Tibial nerve (tissue), 4 donors: ENCODE results near the gene CLEC16A. TPM values are rescaled to one million over a fixed set of nuclear protein-coding genes. Genes with fewer than 3 reads are reported as not detected.

Source experiments
- DNase-seq, 2 donors: peaks; one replicate each; pipeline ENCODE4 v3.0.0-alpha.2; 2019; ENCODE audit warnings: low spot score in 2 of 2
- H3K27ac ChIP-seq, 4 donors: fragments of 200-600 bp; sonication (generic) in 3 of 4; one replicate each; pipeline ENCODE4 v1.5.1; 2017 to 2019; ENCODE audit warnings: mild to moderate bottlenecking in 1 of 4
- H3K27me3 ChIP-seq, 2 donors: fragments of 200-600 bp; sonication (generic) in 1 of 2; one replicate each; pipeline versions ENCODE4 v1.5.1 to v1.6.0; 2017 to 2019
- H3K36me3 ChIP-seq, 3 donors: fragments of 200-600 bp; sonication (generic); one replicate each; pipeline ENCODE4 v1.5.1; 2018 to 2019
- H3K4me1 ChIP-seq, 4 donors: fragments of 200-600 bp; sonication (generic) in 3 of 4; one replicate each; pipeline ENCODE4 v1.5.1; 2017 to 2019
- H3K4me3 ChIP-seq, 4 donors: fragments of 200-600 bp; sonication (generic) in 3 of 4; one replicate each; pipeline ENCODE4 v1.5.1; 2017 to 2019; ENCODE audit warnings: mild to moderate bottlenecking in 1 of 4, moderate library complexity in 1 of 4
- H3K9me3 ChIP-seq, 4 donors: fragments of 200-600 bp; sonication (generic) in 3 of 4; one replicate each; pipeline ENCODE4 v1.5.1; 2017 to 2019
- EP300 ChIP-seq, 2 donors: sonication (generic); formaldehyde crosslinking; IDR thresholded peaks; one replicate each; pipeline ENCODE4 v1.6.1; 2017; ENCODE audit warnings: antibody characterized with exemption in 2 of 2, mild to moderate bottlenecking in 1 of 2
- POLR2A ChIP-seq, 2 donors: fragments of 450-650 bp; IDR thresholded peaks; one replicate each; pipeline ENCODE4 v1.6.1; 2017; ENCODE audit warnings: antibody characterized with exemption in 2 of 2, mild to moderate bottlenecking in 2 of 2, moderate library complexity in 2 of 2
- WGBS, 2 donors: methylation state at CpG; one replicate each; pipeline ENCODE4 v1.1.5; 2018; 5-methylcytosine and 5-hydroxymethylcytosine counted together
- total RNA-seq, 4 donors: library from RNA; depleted of rRNA; stranded (reverse); fragments of >200 nt; gene quantifications; one replicate each; pipeline ENCODE4 v1.1.0, GENCODE V29; 2016
- TF ChIP-seq, protein P1 (sequence below), 5 experiments: fragments of 200-600 bp in 3 of 5; fragments of 450-650 bp in 2 of 5; sonication (generic) in 3 of 5; IDR thresholded peaks; one replicate each; pipeline ENCODE4 v1.5.1; 2016 to 2019; ENCODE audit warnings: antibody characterized with exemption in 5 of 5, mild to moderate bottlenecking in 3 of 5, moderate library complexity in 2 of 5

Gene CLEC16A
- total RNA-seq, 4 donors from 2014 or later = 37.4 to 70.2 (median 55.2) TPM

DNA sequence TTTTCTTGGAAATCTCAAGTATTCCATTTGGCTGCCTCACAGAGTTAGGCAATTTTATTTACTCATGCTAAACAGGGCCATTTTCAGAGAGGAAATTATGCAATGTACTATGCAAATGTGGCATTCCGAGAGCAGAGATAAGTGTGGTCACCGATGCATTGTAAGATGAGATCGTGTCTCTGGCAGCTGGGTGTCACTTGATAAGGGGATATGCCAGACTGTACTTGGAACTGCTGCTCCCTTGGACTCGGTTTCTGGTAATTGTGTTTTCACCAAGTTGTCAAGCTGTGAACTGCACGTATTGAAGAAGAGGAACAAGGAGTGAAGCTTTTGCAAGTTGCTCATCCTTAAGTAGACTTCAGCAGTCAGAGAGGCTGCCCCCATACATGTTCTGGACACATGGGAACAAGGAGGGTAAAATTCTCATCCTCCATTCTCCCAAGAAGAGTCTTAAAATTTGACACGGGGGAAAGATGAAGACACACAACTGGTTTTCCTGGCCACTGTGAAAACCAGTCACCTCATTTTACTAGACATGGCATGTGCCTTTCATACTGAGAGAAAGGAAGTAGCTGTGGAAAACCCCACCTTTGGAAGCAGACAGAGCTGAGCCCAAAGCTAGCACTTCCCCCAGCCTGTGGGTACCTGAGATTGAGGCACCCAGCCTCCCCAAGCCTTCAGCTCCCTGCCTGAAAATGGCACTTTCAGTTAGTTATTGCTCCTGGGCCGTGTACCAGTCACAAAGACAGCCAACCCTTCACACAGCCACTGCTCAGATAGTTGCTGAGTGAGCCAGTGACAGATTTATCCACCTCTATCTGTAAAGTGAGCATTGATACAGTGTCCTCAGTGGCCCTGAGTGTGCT lies 160.9 kb downstream of the CLEC16A start:
- 26 to 29% methylated on average over 7 of the region's 7 CpGs for WGBS, 2 donors
- peak overlapping the region in 2 of 4 donors; percentile 50 to 71 for H3K27ac ChIP-seq
- DNase-seq = peak in 1 of 2 donors; percentile 51
- peaks cover 0 to 5% (median 0%) of the 10 kb centered on the region in 4 donors for H3K9me3 ChIP-seq
- H3K27me3 ChIP-seq = no peaks in the 10 kb centered on the region
- peak; percentile 56 to 87 for TF ChIP-seq EP300 (IDR thresholded peaks at IDR 0.05)
- TF ChIP-seq, protein P1, sequence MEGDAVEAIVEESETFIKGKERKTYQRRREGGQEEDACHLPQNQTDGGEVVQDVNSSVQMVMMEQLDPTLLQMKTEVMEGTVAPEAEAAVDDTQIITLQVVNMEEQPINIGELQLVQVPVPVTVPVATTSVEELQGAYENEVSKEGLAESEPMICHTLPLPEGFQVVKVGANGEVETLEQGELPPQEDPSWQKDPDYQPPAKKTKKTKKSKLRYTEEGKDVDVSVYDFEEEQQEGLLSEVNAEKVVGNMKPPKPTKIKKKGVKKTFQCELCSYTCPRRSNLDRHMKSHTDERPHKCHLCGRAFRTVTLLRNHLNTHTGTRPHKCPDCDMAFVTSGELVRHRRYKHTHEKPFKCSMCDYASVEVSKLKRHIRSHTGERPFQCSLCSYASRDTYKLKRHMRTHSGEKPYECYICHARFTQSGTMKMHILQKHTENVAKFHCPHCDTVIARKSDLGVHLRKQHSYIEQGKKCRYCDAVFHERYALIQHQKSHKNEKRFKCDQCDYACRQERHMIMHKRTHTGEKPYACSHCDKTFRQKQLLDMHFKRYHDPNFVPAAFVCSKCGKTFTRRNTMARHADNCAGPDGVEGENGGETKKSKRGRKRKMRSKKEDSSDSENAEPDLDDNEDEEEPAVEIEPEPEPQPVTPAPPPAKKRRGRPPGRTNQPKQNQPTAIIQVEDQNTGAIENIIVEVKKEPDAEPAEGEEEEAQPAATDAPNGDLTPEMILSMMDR (IDR thresholded peaks at IDR 0.05) = no peak
- peaks cover 0 to 47% (median 16%) of the 10 kb centered on the region in 4 donors for H3K4me1 ChIP-seq
- no peak overlapping the region for H3K4me3 ChIP-seq
- H3K36me3 ChIP-seq = peaks cover 0 to 8% (median 0%) of the 10 kb centered on the region in 3 donors

DNA sequence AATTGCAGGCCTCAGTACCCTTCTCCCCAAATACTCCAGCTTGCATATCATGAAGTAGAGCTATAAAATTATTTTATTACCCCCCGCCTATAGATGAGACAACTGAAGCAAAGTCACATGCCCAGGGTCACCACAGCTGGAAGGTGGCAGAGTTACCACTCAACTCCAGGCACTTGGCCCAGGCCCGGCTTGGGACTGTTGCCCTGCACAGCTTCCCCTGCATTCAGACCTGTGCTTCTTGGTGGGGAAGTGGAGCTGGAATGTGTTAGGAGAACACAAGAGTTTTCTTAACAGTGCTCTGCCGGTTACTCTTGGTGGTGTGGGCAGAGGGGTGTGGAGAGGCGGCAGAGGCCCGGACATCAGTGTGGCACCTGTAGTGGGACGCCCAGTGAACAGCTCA lies 162.4 kb downstream of the CLEC16A start:
- Histone ChIP-seq H3K36me3 (peaks cover 0 to 21% (median 0%) of the 10 kb centered on the region in 3 donors), H3K4me3 (no peak overlapping the region), H3K4me1 (peaks cover 0 to 35% (median 14%) of the 10 kb centered on the region in 4 donors), H3K27ac (no peak overlapping the region), H3K27me3 (no peaks in the 10 kb centered on the region), H3K9me3 (peaks cover 0 to 16% (median 0%) of the 10 kb centered on the region in 4 donors)
- no peak for DNase-seq
- TF ChIP-seq POLR2A (IDR thresholded peaks at IDR 0.05) (no peak), EP300 (IDR thresholded peaks at IDR 0.05) (no peak)
- TF ChIP-seq, protein P1 (IDR thresholded peaks at IDR 0.05) = no peak
- 90 to 94% methylated on average over 6 of the region's 6 CpGs for WGBS, 2 donors

DNA sequence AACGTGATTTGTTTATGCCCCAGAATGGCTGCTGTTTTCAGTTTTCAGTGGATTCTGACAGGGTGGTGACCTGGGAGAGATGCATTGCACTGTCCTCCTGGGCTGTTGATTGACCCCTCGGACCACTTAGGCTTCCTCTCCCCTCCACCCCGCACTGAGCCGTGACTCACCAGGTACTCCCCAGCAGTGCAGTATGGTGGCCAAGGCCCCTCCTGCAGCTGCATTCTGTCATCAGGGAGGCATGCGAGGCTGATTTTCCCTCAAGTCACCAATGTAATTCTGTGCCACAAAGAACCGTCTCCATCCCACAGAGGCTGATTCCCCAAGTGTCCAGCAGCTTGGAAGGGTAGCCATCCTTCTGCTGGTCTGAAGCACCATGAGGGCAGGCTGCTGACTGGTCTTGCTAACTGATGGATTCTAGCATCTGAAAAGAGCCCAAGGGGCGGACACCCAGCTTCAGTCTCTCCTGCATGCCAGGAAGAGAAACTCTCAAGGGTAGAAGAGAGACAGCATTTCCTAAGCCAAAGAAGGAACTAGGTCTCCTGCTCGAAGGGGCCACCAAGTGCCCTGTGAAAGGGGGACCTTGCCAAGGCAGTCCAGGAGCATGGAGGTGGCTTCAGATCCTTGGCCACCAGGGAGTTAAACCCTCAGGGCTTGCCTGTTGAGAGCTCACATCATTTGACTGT lies 163.6 kb downstream of the CLEC16A start:
- no peak overlapping the region for H3K4me3 ChIP-seq
- DNase-seq = no peak
- H3K27me3 ChIP-seq = no peaks in the 10 kb centered on the region
- H3K4me1 ChIP-seq = peaks cover 0 to 38% (median 14%) of the 10 kb centered on the region in 4 donors
- no peak for TF ChIP-seq EP300 (IDR thresholded peaks at IDR 0.05)
- WGBS, 2 donors = 90 to 98% methylated on average over 8 of the region's 8 CpGs
- H3K36me3 ChIP-seq = peaks cover 0 to 21% (median 0%) of the 10 kb centered on the region in 3 donors
- peaks cover 0 to 16% (median 0%) of the 10 kb centered on the region in 4 donors for H3K9me3 ChIP-seq
- H3K27ac ChIP-seq = no peak overlapping the region

DNA sequence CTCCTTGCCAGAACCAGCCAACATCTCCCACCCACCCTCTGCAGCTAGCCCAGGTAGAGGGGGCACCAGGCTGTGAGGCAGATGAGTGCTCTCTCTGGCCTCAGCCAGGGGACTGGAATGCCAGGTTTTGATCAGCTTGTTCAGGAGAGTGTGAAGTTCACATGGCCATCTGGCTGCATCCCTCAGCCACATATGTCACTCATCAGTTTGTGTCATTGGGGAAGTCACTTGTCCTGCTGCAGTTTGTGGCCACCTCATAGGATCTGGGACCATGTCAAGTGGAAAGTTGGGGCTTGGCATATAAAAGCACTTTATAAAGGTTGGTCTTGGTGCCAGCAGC lies 164.1 kb downstream of the CLEC16A start:
- Histone ChIP-seq H3K27me3 (no peaks in the 10 kb centered on the region), H3K9me3 (peaks cover 0 to 16% (median 0%) of the 10 kb centered on the region in 4 donors), H3K27ac (no peak overlapping the region), H3K4me3 (no peak overlapping the region), H3K36me3 (peaks cover 0 to 21% (median 0%) of the 10 kb centered on the region in 3 donors), H3K4me1 (peaks cover 0 to 42% (median 16%) of the 10 kb centered on the region in 4 donors)
- TF ChIP-seq POLR2A (IDR thresholded peaks at IDR 0.05) = no peak
- TF ChIP-seq, protein P1 (IDR thresholded peaks at IDR 0.05) = no peak
- TF ChIP-seq EP300 (IDR thresholded peaks at IDR 0.05) = no peak
- DNase-seq = no peak

DNA sequence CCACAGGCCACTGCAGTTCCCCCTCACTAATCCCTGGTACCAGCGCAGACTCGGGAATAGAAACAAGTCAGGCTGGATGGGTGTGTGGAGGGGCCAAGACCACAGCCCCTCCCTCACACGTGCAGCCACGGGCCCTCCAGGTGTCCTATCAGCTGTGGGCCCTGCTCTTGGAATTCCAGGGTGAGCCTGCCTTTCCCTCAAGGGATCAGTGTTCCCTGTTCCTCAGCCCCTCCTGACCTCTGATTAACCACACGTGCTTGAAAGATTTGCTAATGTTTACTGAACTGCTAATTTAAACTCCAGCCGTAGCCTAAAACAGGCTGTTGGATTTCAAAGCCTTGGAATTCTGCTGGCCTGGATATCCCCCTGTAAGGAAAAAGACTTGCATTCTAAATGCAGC lies 165.2 kb downstream of the CLEC16A start:
- 51 to 56% methylated on average over 6 of the region's 6 CpGs for WGBS, 2 donors
- Histone ChIP-seq H3K4me1 (peaks cover 0 to 35% (median 12%) of the 10 kb centered on the region in 4 donors), H3K27ac (no peak overlapping the region)

More for the DNA sequence above, 165.2 kb downstream of the CLEC16A start:
- DNase-seq = no peak
- Histone ChIP-seq H3K27me3 (no peaks in the 10 kb centered on the region), H3K4me3 (no peak overlapping the region), H3K36me3 (peaks cover 0 to 21% (median 0%) of the 10 kb centered on the region in 3 donors), H3K9me3 (peaks cover 0 to 16% (median 0%) of the 10 kb centered on the region in 4 donors)
- TF ChIP-seq, protein P1 (IDR thresholded peaks at IDR 0.05) = no peak
- TF ChIP-seq POLR2A (IDR thresholded peaks at IDR 0.05) = no peak
- no peak for TF ChIP-seq EP300 (IDR thresholded peaks at IDR 0.05)
